H1 (cell line): Measurements from ENCODE around the gene SPATA31D1. TPM values are rescaled to one million over a fixed set of nuclear protein-coding genes. Genes with fewer than 3 reads are reported as not detected.

Experiments used
- CTCF ChIA-PET: fragments of 300-600 bp; sonication (Branson Sonifier 250); formaldehyde crosslinking; loops from one replicate; lab custom pipeline; 2021; ENCODE audit not compliant: partially characterized antibody; lab: Charles Lee
- POLR2A ChIA-PET: fragments of 300-600 bp; sonication (Branson Sonifier 250); formaldehyde crosslinking; loops from one replicate; lab custom pipeline; 2021; ENCODE audit warnings: inconsistent platforms; ENCODE audit not compliant: partially characterized antibody; lab: Charles Lee
- DNase-seq, 2 experiments: peaks; one replicate each; pipeline versions ENCODE4 v3.0.0 to v3.0.0-alpha.2; 2010 to 2022; ENCODE audit warnings: low spot score in 2 of 2, low read depth in 1 of 2, mixed read lengths in 1 of 2
- FAIRE-seq: peaks from 2 replicates; lab custom pipeline; 2011; peaks lifted over from hg19 to GRCh38; lab: Jason Lieb, UNC
- H2AFZ ChIP-seq: 2 replicates; pipeline ENCODE4 v1.8.1; 2012; ENCODE audit warnings: low read length, inconsistent platforms
- H2AK5ac ChIP-seq: 2 replicates; pipeline ENCODE4 v1.6.1; 2013; ENCODE audit warnings: low read depth, low read length
- H2BK120ac ChIP-seq: replicated peaks from 2 replicates; pipeline ENCODE3; 2013; ENCODE audit warnings: low read depth, low read length, inconsistent platforms
- H2BK12ac ChIP-seq: 2 replicates; pipeline ENCODE4 v1.6.1; 2013; ENCODE audit warnings: low read depth, low read length
- H2BK15ac ChIP-seq: 2 replicates; pipeline ENCODE4 v1.6.1; 2013; ENCODE audit warnings: low read length
- H2BK20ac ChIP-seq: 2 replicates; pipeline ENCODE4 v1.6.1; 2013; ENCODE audit warnings: low read length
- H2BK5ac ChIP-seq: 2 replicates; pipeline ENCODE4 v1.6.1; 2013; ENCODE audit warnings: low read depth, low read length
- H3K14ac ChIP-seq: 2 replicates; pipeline ENCODE4 v1.6.1; 2013; ENCODE audit warnings: inconsistent platforms; ENCODE audit not compliant: insufficient read length
- H3K18ac ChIP-seq: 2 replicates; pipeline ENCODE4 v1.6.1; 2013; ENCODE audit warnings: low read length; ENCODE audit errors: extremely low read depth
- H3K23ac ChIP-seq: 2 replicates; pipeline ENCODE4 v1.6.1; 2013; ENCODE audit warnings: inconsistent platforms; ENCODE audit not compliant: insufficient read length
- H3K23me2 ChIP-seq: 2 replicates; pipeline ENCODE4 v1.6.1; 2013; ENCODE audit warnings: low read depth, low read length
- H3K27ac ChIP-seq: 2 replicates; pipeline ENCODE4 v1.6.1; 2011; ENCODE audit warnings: low read depth, low read length, inconsistent platforms
- H3K27me3 ChIP-seq, 4 experiments: replicated peaks in 1 of 4; 1 replicate in 1 of 4; 2 replicates in 3 of 4; pipeline versions ENCODE4 v1.6.1 to v1.8.1; 2011 to 2013; ENCODE audit warnings: low read length in 3 of 4, mild to moderate bottlenecking in 3 of 4, inconsistent platforms in 2 of 4, mixed read lengths in 2 of 4, moderate library complexity in 1 of 4; ENCODE audit not compliant: control insufficient read depth in 3 of 4, insufficient read depth in 3 of 4; ENCODE audit errors: extremely low read depth in 1 of 4
- H3K36me3 ChIP-seq, 4 experiments: 2 replicates each; pipeline versions ENCODE4 v1.6.1 to v1.8.1; 2011 to 2013; ENCODE audit warnings: mild to moderate bottlenecking in 4 of 4, low read length in 3 of 4, moderate library complexity in 2 of 4, control low read depth in 1 of 4, inconsistent platforms in 1 of 4; ENCODE audit not compliant: insufficient read depth in 4 of 4, control insufficient read depth in 2 of 4
- H3K4ac ChIP-seq: replicated peaks from 2 replicates; pipeline ENCODE3; 2013; ENCODE audit warnings: low read length, low read depth, mixed read lengths, inconsistent platforms; ENCODE audit not compliant: insufficient read length
- H3K4me1 ChIP-seq, 4 experiments: replicated peaks in 1 of 4; 1 replicate in 1 of 4; 2 replicates in 3 of 4; pipeline versions ENCODE4 v1.6.1 to v1.8.1; 2011 to 2013; ENCODE audit warnings: low read length in 3 of 4, inconsistent platforms in 2 of 4, mixed read lengths in 1 of 4; ENCODE audit not compliant: insufficient read depth in 4 of 4, control insufficient read depth in 3 of 4
- H3K4me2 ChIP-seq, 2 experiments: 2 replicates each; pipeline versions ENCODE4 v1.6.1 to v1.8.1; 2011 to 2013; ENCODE audit warnings: low read depth in 2 of 2, low read length in 2 of 2, control low read depth in 1 of 2, inconsistent platforms in 1 of 2, mild to moderate bottlenecking in 1 of 2; ENCODE audit not compliant: insufficient read depth in 1 of 2
- H3K4me3 ChIP-seq, 4 experiments: fragments of 200-600, 300-600 bp in 1 of 4; sonication (generic), shearing (Covaris generic), sonication (Bioruptor Twin) in 1 of 4; 2 replicates each; pipeline versions ENCODE4 v1.5.1 to v1.8.1; 2011 to 2016; ENCODE audit warnings: low read length in 4 of 4, low read depth in 3 of 4, control low read depth in 2 of 4, inconsistent platforms in 2 of 4, mild to moderate bottlenecking in 2 of 4, mixed read lengths in 1 of 4, moderate library complexity in 1 of 4; ENCODE audit not compliant: insufficient read depth in 2 of 4; ENCODE audit errors: extremely low read depth in 1 of 4
- H3K56ac ChIP-seq: replicated peaks from 2 replicates; pipeline ENCODE3; 2013; ENCODE audit warnings: low read depth, mild to moderate bottlenecking, mixed read lengths, low read length, inconsistent platforms; ENCODE audit not compliant: insufficient read length
- H3K79me1 ChIP-seq: 2 replicates; pipeline ENCODE4 v1.6.1; 2013; ENCODE audit warnings: low read depth, low read length, control low read depth
- H3K79me2 ChIP-seq, 2 experiments: 2 replicates each; pipeline versions ENCODE4 v1.6.1 to v1.8.1; 2012 to 2013; ENCODE audit warnings: low read length in 2 of 2, mild to moderate bottlenecking in 2 of 2, inconsistent platforms in 1 of 2; ENCODE audit not compliant: insufficient read depth in 2 of 2, control insufficient read depth in 1 of 2
- H3K9ac ChIP-seq, 4 experiments: replicated peaks in 1 of 4; 1 replicate in 1 of 4; 2 replicates in 3 of 4; pipeline versions ENCODE4 v1.6.1 to v1.8.1; 2011 to 2013; ENCODE audit warnings: low read depth in 3 of 4, low read length in 3 of 4, control low read depth in 2 of 4, mild to moderate bottlenecking in 2 of 4, moderate library complexity in 2 of 4, inconsistent platforms in 1 of 4; ENCODE audit errors: extremely low read depth in 1 of 4
- H3K9me3 ChIP-seq, 2 experiments: 2 replicates each; pipeline versions ENCODE4 v1.6.1 to v1.8.1; 2012 to 2013; ENCODE audit warnings: mild to moderate bottlenecking in 2 of 2, moderate library complexity in 2 of 2, control low read depth in 1 of 2, inconsistent platforms in 1 of 2, low read depth in 1 of 2, low read length in 1 of 2, mixed read lengths in 1 of 2; ENCODE audit not compliant: insufficient read depth in 2 of 2
- H4K20me1 ChIP-seq, 2 experiments: replicated peaks in 1 of 2; 2 replicates each; pipeline versions ENCODE3 to v1.8.1; 2011 to 2013; ENCODE audit warnings: inconsistent platforms in 2 of 2, low read length in 2 of 2, mild to moderate bottlenecking in 1 of 2; ENCODE audit not compliant: insufficient read depth in 2 of 2, control insufficient read depth in 1 of 2
- H4K5ac ChIP-seq: 2 replicates; pipeline ENCODE4 v1.6.1; 2013; ENCODE audit warnings: low read length, low read depth, mixed read lengths, inconsistent platforms; ENCODE audit not compliant: insufficient read length
- H4K8ac ChIP-seq: 2 replicates; pipeline ENCODE4 v1.8.0; 2013; ENCODE audit warnings: mild to moderate bottlenecking, moderate library complexity, low read length, inconsistent platforms; ENCODE audit not compliant: insufficient read depth; ENCODE audit errors: extremely low read depth
- H4K91ac ChIP-seq: replicated peaks from 2 replicates; pipeline ENCODE3; 2013; ENCODE audit warnings: low read length, mixed read lengths, inconsistent platforms; ENCODE audit not compliant: insufficient read length
- NANOG ChIP-seq: IDR thresholded peaks from 2 replicates; pipeline ENCODE4 v1.6.1; 2011; ENCODE audit warnings: low read length, low read depth, mild to moderate bottlenecking, inconsistent platforms; ENCODE audit not compliant: insufficient read depth, poor library complexity, severe bottlenecking
- WGBS, 2 experiments: shearing (Covaris generic) in 1 of 2; methylation state at CpG; one replicate each; pipeline versions ENCODE4 v1.1.6 to v1.1.7; 2013 to 2015; ENCODE audit warnings: low lambda C conversion rate in 2 of 2, mixed read lengths in 2 of 2, inconsistent platforms in 1 of 2, low coverage in 1 of 2, missing lambda C conversion rate in 1 of 2; ENCODE audit not compliant: insufficient replicate concordance in 2 of 2, insufficient coverage in 1 of 2, insufficient read length in 1 of 2; ENCODE audit errors: extremely low coverage in 1 of 2, missing lambda C conversion rate in 1 of 2; 5-methylcytosine and 5-hydroxymethylcytosine counted together
- polyA plus RNA-seq, 7 experiments: library from polyadenylated mRNA; depleted of rRNA in 3 of 7; stranded (reverse) in 5 of 7; unstranded in 2 of 7; fragments of >200 nt in 5 of 7; fragments of 200-250 nt in 2 of 7; gene quantifications; 1 replicate in 5 of 7; 2 replicates in 1 of 7; 4 replicates in 1 of 7; pipeline versions ENCODE4 v1.2.1 to v1.2.3, GENCODE V29; 2011 to 2013; ENCODE audit warnings: missing spikeins in 2 of 7, mixed read lengths in 2 of 7
- total RNA-seq: library from RNA; stranded (reverse); fragmentation: NEBNext Ultra II Directional; extraction: Animal tissue kit (Norgen Biotek cat#: 25700); gene quantifications from 2 replicates; pipeline ENCODE4 v1.2.1, GENCODE V29; 2021

SPATA31D1 gene
- total and polyA plus RNA-seq, 2 of the 8 experiments (the other 6 are each of a cell fraction or from before 2014, with no cell fraction given): not detected

GRCh38 chr9:82037126-82037525, 48.6 kb downstream of the SPATA31D1 start:
- H3K14ac ChIP-seq: no peak overlapping the region
- H2BK120ac ChIP-seq: no peak overlapping the region
- no peak overlapping the region for H3K4ac ChIP-seq
- ChIA-PET POLR2A (no interaction called here), CTCF (no interaction called here)
- H3K9me3 ChIP-seq: no peaks in the 10 kb centered on the region
- H2BK15ac ChIP-seq: no peak overlapping the region
- no peaks in the 10 kb centered on the region for H3K27me3 ChIP-seq
- H4K5ac ChIP-seq: no peak overlapping the region
- H3K23ac ChIP-seq: no peak overlapping the region
- H2BK5ac ChIP-seq: no peak overlapping the region
- no peak overlapping the region for H4K8ac ChIP-seq
- H3K79me2 ChIP-seq: no peaks in the 10 kb centered on the region
- H2AK5ac ChIP-seq: no peak overlapping the region
- no peak for FAIRE-seq
- no peak overlapping the region for H4K91ac ChIP-seq
- H3K56ac ChIP-seq: no peak overlapping the region
- no peak overlapping the region for H3K4me3 ChIP-seq
- WGBS, 2 experiments: 83% methylated on average over 1 of the region's 1 CpG; no CpG with 5 or more reads in 1 of the 2 experiments
- H3K27ac ChIP-seq: no peak overlapping the region
- no peaks in the 10 kb centered on the region for H4K20me1 ChIP-seq
- no peak for TF ChIP-seq NANOG
- no peak overlapping the region for H2AFZ ChIP-seq
- no peaks in the 10 kb centered on the region for H3K23me2 ChIP-seq
- no peaks in the 10 kb centered on the region for H3K36me3 ChIP-seq
- no peaks in the 10 kb centered on the region for H3K79me1 ChIP-seq
- no peak overlapping the region for H3K18ac ChIP-seq
- no peak for DNase-seq
- H2BK12ac ChIP-seq: no peak overlapping the region
- no peak overlapping the region for H2BK20ac ChIP-seq
- H3K4me1 ChIP-seq: no peaks in the 10 kb centered on the region
- H3K4me2 ChIP-seq: no peak overlapping the region
- H3K9ac ChIP-seq: no peak overlapping the region
